HG03159 (cell line): ENCODE results near the gene EEF1A1.
"Not testable (repeated sequence)": the region's sequence is repeated elsewhere in the genome, so short reads cannot be mapped to it uniquely, and the experiment has no call there.

Source experiments
- ATAC-seq: cut with Tn5 transposase; IDR thresholded peaks from one replicate; pipeline ENCODE4 v1.9.1; 2021; ENCODE audit warnings: mild to moderate bottlenecking, moderate library complexity; ENCODE audit not compliant: unreplicated experiment

The EEF1A1 gene

DNA sequence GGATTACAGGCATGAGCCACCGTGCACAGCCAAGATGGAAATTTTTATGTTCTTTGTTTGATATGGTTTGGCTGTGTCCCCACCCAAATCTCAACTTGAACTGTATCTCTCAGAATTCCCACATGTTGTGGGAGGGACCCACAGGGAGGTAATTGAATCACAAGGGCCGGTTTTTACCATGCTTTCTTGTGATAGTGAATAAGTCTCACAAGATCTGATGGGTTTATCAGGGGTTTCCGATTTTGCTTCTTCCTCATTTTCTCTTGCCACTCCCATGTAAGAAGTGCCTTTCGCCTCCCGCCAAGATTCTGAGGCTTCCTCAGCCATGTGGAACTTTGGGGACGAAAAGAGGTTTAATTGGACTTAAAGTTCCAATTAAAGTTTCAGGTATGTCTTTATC, 14.6 kb downstream of the EEF1A1 start:
- no peak for ATAC-seq

DNA sequence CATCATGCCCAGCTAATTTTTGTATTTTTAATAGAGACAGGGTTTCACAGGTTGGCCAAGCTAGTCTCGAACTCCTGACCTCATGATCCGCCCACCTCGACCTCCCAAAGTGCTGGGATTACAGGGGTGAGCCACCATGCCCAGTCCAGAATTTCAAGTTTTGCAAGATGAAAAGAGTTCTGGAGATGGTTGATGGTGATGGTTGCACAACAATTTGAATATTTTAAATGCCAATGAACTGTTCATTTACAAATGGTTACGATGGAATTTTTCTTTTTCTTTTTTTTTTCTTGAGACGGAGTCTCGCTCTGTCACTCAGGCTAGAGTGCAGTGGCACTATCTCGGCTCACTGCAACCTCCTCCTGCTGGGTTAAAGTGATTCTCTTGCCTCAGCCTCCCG, 15.1 kb downstream of the EEF1A1 start:
- not testable (repeated sequence) for ATAC-seq

DNA sequence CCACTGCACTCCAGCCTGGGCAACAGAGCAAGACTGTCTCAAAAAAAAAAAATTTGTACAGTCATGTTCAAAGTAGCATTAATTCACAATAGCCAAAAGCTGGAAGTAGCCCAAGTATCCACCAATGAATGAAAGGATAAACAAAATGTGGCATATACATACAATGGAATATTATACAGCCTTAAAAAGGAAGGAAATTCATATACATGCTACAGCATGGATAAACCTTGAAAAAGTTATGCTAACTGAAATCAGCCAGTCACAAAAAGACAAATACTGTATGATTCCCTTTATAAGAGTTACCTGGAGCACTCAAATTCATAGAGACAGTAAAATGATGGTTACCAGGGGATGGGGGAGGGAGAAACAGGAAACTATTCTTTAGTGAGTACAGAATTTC, 15.7 kb downstream of the EEF1A1 start:
- ATAC-seq, result no peak

DNA sequence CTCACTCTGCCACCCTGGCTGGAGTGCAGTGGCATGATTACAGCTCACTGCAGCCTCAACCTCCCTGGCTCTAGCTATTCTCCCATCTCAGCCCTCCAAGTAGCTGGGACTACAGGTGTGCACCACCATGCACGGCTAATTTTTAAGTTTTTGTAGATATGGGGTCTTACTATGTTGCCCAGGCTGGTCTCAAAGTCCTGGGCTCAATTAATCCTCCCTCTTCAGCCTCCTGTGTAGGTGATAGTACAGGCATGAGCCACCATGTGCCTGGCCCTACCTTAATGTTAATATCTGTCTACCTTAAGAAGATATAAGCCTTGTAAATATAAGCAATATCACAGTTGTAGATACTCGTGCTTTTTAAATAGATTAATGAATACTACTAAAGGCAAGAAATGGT, 16.7 kb downstream of the EEF1A1 start:
- ATAC-seq, result no peak

DNA sequence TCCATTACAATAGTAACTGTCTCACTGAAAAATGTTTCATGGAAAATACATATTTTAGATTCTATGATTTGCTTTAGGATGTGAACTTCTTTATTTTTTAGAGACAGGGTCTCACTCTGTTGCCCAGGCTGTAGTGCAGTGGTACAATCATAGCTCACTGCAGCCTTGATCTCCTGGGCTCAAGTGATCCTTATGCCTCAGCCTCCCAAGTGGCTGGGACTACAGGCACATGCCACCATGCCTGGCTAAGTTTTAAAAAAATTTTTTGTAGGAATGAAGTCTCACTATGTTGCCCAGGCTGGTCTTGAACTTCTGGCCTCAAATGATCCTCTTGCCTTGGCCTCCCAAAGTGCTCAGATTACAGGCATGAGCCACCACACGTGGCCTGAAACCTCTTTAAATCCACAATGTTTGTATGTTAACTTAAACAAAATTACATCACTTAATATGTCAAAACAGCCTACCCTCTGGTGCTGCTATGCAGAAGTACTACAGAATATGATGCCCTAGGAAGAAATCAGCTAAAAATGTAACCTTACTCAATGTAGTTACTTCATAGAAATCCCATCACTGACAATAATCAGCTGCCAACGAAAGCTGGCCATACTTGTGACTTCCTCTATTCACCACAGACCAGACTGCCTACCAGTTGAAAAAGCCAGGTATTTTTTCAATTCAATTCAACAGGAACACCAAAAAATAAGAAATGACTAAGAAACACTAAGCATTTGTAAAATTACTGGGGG, 17.6 kb downstream of the EEF1A1 start:
- no peak for ATAC-seq

DNA sequence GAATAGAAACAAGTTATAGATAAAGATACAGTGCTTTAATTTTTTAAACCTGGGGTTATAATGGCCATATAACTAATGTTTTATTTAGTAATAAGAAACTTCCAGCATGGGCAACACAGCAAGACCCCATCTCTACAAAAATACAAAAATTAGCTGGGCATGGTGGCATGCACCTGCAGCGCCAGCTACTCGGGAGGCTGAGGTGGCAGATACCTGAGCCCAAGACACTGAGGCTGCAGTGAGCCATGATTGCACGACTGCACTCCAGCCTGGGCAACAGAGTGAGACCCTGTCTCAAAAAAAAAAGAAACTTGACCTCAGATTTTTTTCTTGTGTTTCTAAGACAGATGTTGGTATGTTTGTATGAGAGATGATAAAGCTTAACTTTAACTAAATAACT, 22.9 kb downstream of the EEF1A1 start:
- ATAC-seq, result no peak

DNA sequence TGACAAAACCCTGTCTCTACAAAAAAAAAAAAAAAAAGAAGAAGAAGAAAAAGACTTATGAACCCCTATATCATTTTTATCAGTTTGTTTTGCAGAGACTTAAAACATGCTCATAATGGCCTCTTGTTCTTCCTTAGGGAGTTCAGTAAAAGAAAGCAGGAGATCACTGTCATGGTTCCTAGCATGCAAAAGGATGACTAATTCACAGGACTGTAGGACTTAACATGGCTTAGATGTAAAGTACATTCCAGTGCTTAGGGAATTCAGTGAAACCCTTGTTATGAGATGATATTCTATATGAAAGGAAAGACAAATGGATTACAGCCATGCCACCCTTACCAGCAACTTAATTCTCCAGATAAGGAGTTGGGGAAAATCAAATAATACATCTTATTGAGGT, 29.5 kb downstream of the EEF1A1 start:
- no peak for ATAC-seq

DNA sequence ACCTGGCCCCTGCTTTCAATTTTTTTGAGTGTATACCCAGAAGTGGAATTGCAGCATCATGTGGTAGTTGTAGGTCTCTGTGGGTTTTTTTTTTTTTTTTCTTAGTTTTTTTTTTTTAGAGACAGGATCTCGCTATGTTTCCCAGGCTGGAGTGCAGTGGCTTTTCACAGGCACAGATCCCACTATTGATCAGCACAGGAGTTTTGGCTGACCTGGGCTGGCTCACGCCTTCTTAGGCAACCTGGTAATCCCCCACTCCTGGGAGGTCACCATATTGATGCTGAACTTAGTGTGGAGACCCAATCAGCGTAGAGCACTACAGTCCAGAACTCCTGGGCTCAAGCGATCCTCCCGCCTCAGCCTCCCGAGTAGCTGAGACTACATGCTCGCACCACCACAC, 33.4 kb downstream of the EEF1A1 start:
- no peak for ATAC-seq

DNA sequence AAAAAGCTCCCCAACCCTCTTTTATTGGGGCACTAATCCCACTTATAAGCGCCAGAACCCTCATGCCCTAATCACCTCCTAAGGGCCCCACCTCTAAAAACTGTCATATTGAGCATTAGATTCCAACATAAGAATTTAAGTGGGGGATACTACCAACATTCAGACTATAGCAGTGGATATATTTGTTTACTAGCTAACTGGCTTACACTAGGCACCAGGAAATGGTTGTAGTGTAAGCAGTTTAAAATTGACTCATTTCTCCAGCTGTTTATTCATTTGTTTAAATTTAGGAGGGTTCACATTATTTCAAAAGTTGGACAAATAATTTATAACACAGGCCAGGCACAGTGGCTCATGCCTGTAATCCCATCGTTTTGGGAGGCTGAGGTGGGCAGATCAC, 36.4 kb downstream of the EEF1A1 start:
- ATAC-seq, result no peak

DNA sequence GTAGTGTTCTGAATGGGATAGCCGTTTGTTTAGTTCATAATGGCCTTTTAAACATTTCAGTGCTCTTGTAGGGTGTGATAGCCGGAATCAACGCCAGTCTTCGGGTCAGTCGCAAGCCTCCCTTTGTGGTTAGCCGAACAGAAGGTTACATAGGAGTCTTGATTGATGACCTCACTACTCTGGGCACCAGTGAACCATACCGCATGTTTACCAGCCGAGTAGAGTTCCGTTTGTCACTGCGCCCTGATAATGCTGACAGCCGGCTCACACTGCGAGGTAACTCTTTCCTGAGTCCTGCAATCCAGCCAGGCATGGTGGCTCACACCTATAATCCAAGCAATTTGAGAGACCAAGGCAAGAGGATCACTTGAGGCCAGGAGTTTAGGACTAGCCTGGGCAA, 38.9 kb downstream of the EEF1A1 start:
- no peak for ATAC-seq

DNA sequence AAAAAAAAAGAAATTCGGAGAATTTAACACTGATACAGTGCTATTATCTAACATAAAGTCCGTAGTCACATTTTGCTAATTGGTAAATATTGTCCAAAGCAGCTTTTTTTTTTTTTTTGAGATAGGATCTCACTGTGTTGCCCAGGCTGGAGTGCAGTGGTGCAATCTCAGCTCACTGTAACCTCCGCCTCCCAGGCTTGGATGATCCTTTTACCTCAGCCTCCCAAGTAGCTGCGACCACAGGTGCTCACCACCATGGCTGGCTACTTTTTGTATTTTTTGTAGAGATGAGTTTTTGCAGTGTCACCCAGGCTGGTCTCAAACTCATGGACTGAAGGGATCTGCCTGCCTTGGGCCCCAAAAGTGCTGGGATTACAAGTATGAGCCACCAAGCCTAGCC, 43.4 kb downstream of the EEF1A1 start:
- ATAC-seq, result no peak

DNA sequence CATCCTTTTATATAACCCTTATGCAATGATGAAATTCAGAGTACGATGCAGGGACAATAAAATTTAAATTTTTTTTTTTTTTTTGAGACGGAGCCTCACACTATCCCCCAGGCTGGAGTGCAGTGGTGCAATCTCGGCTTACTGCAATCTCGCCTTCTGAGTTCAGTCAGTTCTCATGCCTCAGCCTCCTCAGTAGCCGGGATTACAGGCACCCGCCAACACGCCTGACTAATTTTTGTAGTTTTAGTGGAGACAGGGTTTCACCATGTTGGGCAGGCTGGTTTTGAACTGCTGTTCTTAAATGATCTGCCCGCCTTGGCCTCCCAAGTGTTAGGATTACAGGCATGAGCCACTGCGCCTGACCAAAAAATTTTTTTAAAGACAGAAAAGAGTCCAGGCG, 44.1 kb downstream of the EEF1A1 start:
- no peak for ATAC-seq

DNA sequence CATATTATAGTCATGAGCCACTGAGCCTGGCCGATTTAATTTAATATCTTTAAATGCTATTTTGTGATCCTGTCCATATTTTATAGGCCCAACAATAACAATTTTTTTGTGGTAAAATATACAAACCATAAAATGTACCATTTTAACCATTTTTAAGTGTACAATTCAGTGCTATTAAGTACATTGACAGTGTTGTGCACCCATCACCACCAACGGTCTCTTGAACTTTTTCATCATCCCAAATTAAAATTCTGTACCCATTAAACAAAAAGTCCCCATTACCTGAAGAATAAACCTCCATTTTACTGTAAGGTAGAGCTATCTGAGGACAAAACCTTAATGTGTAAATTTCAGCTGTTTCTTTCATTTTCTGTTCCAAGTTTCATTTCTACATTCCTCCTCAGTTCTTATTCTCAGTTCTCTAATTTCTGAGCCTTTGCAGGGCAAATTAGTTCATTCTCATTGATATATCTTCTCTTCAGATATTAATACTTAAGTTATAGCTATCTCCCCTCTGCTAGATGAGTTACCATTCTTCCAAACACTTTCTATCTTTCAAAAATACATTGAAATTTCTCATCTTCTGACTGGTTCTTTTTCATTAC, 49.0 kb downstream of the EEF1A1 start:
- peak; percentile 95 for ATAC-seq
